ENCODE results near the gene FAM222B. TPM values are rescaled to one million over a fixed set of nuclear protein-coding genes. Genes with fewer than 3 reads are reported as not detected.

The FAM222B gene
- total and polyA plus RNA-seq, 9 of the 15 experiments (the other 6 are each of a cell fraction or from before 2014, with no cell fraction given): 4.0 to 34.6 (median 7.5) TPM

GRCh38 chr17:28741358-28742349 lies 100.9 kb downstream of the FAM222B start:
- Histone ChIP-seq H3K27ac (ENCODE audit: extremely low read depth, low read depth, low read length) (peak overlapping the region; percentile 19; the same call in 1 of the 3 replicates), H3K36me3 (ENCODE audit: control insufficient read depth, insufficient read depth, low read length) (peaks cover 20% of the 10 kb centered on the region; the same call in 2 of the 3 replicates), H3K9ac (ENCODE audit: insufficient read depth in 1 of 2, low read depth in 2 of 2, low read length in 2 of 2) (peak overlapping the region in 1 of 2 experiments; percentile 66; a peak in 2 of 4 replicates), H3K79me2 (ENCODE audit: control insufficient read depth, insufficient read depth, low read length) (peaks cover 34% of the 10 kb centered on the region), H3K27me3 (ENCODE audit: control insufficient read depth in 2 of 2, insufficient read depth in 2 of 2, low read length in 2 of 2) (no peaks in the 10 kb centered on the region), H2AFZ (ENCODE audit: low read depth, low read length) (no peak overlapping the region), H3K9me3 (replicated peaks; ENCODE audit: control insufficient read depth, insufficient read depth, low read depth, low read length) (no peaks in the 10 kb centered on the region), H4K20me1 (replicated peaks; ENCODE audit: control insufficient read depth, insufficient read depth, low read length) (peaks cover 19% of the 10 kb centered on the region), H3K9me1 (ENCODE audit: control insufficient read depth, insufficient read depth, low read length) (no peaks in the 10 kb centered on the region), H3K4me3 (no peak overlapping the region), H3K4me1 (replicated peaks in 1 of 2; ENCODE audit: control insufficient read depth in 2 of 2, insufficient read depth in 2 of 2, low read length in 2 of 2) (peaks cover 45 to 85% of the 10 kb centered on the region in 2 experiments), H3K4me2 (ENCODE audit: insufficient read depth, low read length) (no peak overlapping the region)
- CTCF ChIA-PET (ENCODE audit: low intra/inter-chr PET ratio): no interaction called here
- DNase-seq (ENCODE audit: extremely low read depth in 1 of 4, low spot score in 3 of 4) (peak; percentile 20 to 73 (median 50)), FAIRE-seq (peak; percentile 92), ATAC-seq (no peak)
- in situ Hi-C loops (cut with MboI) (no loop called here), intact Hi-C loops (cut with micrococcal nuclease) (loop anchor here (5.0 kb wide), 1 partner anchor 94 kb away; the partner anchor contains the start of gene BLTP2)
- no TSS peak for BruUV-seq (replicated peaks)
- POLR2A ChIA-PET: interaction anchor here (0.5 to 17.4 kb wide), 4 partner anchors 10 to 1369 kb away, joined by 3 to 367 read pairs (median 12); partner anchors contain the start of genes NEK8, RPL23A and TLCD1
- WGBS (ENCODE audit: insufficient coverage, low coverage, missing lambda C conversion rate): 59% methylated on average over 19 of the region's 19 CpGs
- TF ChIP-seq L3MBTL2 (IDR thresholded peaks at IDR 0.05) (peak; percentile 48; the same call in 1 of the 2 replicates), RCOR1 (IDR thresholded peaks at IDR 0.05; ENCODE audit: borderline replicate concordance in 1 of 2, low read depth in 2 of 2, low read length in 2 of 2) (peak; percentile 84 to 90), VEZF1 (CRISPR knock-in tag; IDR thresholded peaks at IDR 0.05) (peak; percentile 81), ZNF23 (CRISPR knock-in tag; IDR thresholded peaks at IDR 0.05) (peak; percentile 70; the same call in 1 of the 2 replicates), ZNF395 (CRISPR knock-in tag; IDR thresholded peaks at IDR 0.05) (peak; percentile 95), MED1 (CRISPR knock-in tag; IDR thresholded peaks at IDR 0.05; ENCODE audit: borderline replicate concordance) (no peak), KDM1A (IDR thresholded peaks at IDR 0.05) (peak; percentile 37; a peak in 1 of 4 replicates), ARID1B (IDR thresholded peaks at IDR 0.05) (peak; percentile 81), TAL1 (IDR thresholded peaks at IDR 0.05) (peak; percentile 60), SIN3A (IDR thresholded peaks at IDR 0.05; ENCODE audit: borderline replicate concordance in 2 of 2, control insufficient read depth in 1 of 2, low read depth in 2 of 2, low read length in 2 of 2) (peak in 1 of 2 experiments; percentile 48; a peak in 1 of 4 replicates), POU5F1 (IDR thresholded peaks at IDR 0.05; ENCODE audit: borderline replicate concordance, low read depth, low read length, partially characterized antibody) (no peak), NR2C2 (CRISPR knock-in tag; IDR thresholded peaks at IDR 0.05) (0 out of 2 replicates have a peak, but pooled peaks have one; percentile 38), NR2C2 (tag; IDR thresholded peaks at IDR 0.05) (no peak), SMAD1 (IDR thresholded peaks at IDR 0.05; ENCODE audit: low read depth, low read length, partially characterized antibody) (no peak), FOXM1 (IDR thresholded peaks at IDR 0.05; ENCODE audit: low read depth) (no peak), FOXM1 (CRISPR knock-in tag; IDR thresholded peaks at IDR 0.05; ENCODE audit: low read depth) (0 out of 2 replicates have a peak, but pooled peaks have one; percentile 23), HMG20A (CRISPR knock-in tag; conservative IDR thresholded peaks at IDR 0.05) (no peak), SMARCE1 (IDR thresholded peaks at IDR 0.05) (peak; percentile 83; the same call in 1 of the 2 replicates)

All from K562 (cell line).